ENCODE data around the gene POLR1F. TPM values are rescaled to one million over a fixed set of nuclear protein-coding genes. Genes with fewer than 3 reads are reported as not detected.
"Not testable (repeated sequence)": the region's sequence is repeated elsewhere in the genome, so short reads cannot be mapped to it uniquely, and the experiment has no call there.

POLR1F gene
- total and polyA plus RNA-seq, 5 experiments from 2014 or later, result 17.6 to 48.0 (median 40.7) TPM

GRCh38 chr7:19701471-19701870 lies 7.4 kb downstream of the POLR1F start:
- Mint-ChIP-seq H3K4me1 (peaks cover 4 to 28% (median 24%) of the 10 kb centered on the region in 4 donors), H3K9me3 (no peaks in the 10 kb centered on the region), H3K4me3 (no peak overlapping the region), H3K27ac (peak overlapping the region in 2 of 10 donors; percentile 4 to 16), H3K36me3 (peaks cover 9 to 65% (median 19%) of the 10 kb centered on the region in 3 donors), H3K27me3 (no peaks in the 10 kb centered on the region)
- DNase-seq, result no peak
- POLR2A ChIA-PET, result no interaction called here
- ATAC-seq, result no peak

- H3K27me3 Mint-ChIP-seq, result no peaks in the 10 kb centered on the region
- H3K36me3 Mint-ChIP-seq, result peaks cover 9 to 68% (median 19%) of the 10 kb centered on the region in 3 donors
- DNase-seq, result no peak
- no peak for ATAC-seq
- peak overlapping the region in 2 of 10 donors; percentile 4 to 35 for H3K27ac Mint-ChIP-seq
- H3K4me3 Mint-ChIP-seq, result no peak overlapping the region
- no peaks in the 10 kb centered on the region for H3K9me3 Mint-ChIP-seq
- POLR2A ChIA-PET, result no interaction called here
- peaks cover 4 to 22% (median 19%) of the 10 kb centered on the region in 4 donors for H3K4me1 Mint-ChIP-seq
These were observed 7.9 kb downstream of the POLR1F start for GRCh38 chr7:19700936-19701335.

DNA sequence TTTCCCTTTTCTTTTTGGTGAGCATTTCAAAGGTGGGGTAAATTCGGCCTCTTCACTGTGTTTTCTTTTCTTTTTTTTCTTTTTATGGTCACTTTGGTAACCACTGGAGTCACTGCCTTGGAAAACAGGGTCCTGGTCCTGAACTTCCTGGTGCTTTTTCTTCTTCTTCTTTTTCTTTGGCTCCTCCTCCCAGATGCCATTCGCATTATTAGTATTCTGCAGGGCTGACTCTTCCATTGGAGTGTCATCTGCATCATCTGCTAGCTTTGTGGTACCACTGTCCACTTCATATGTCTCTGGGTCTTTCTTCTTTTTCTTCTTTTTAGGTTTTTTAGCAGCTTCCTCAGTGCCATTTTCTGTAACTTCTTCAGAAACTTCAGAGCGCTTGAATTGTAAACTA lies 10.5 kb downstream of the POLR1F start:
- Mint-ChIP-seq H3K27me3 (no peaks in the 10 kb centered on the region), H3K36me3 (peaks cover 9 to 64% (median 16%) of the 10 kb centered on the region in 3 donors), H3K9me3 (no peaks in the 10 kb centered on the region), H3K27ac (peak overlapping the region in 2 of 10 donors; percentile 60 to 88), H3K4me1 (peaks cover 2 to 10% (median 4%) of the 10 kb centered on the region in 4 donors), H3K4me3 (no peak overlapping the region)
- POLR2A ChIA-PET, result no interaction called here
- DNase-seq (no peak), ATAC-seq (no peak)

GRCh38 chr7:19696926-19697325 lies 11.9 kb downstream of the POLR1F start:
- no peak overlapping the region for H3K27ac Mint-ChIP-seq
- POLR2A ChIA-PET, result no interaction called here
- H3K36me3 Mint-ChIP-seq, result peaks cover 4 to 52% (median 8%) of the 10 kb centered on the region in 3 donors
- peaks cover 2 to 10% (median 3%) of the 10 kb centered on the region in 4 donors for H3K4me1 Mint-ChIP-seq
- ATAC-seq (no peak), DNase-seq (no peak)
- no peak overlapping the region for H3K4me3 Mint-ChIP-seq
- no peaks in the 10 kb centered on the region for H3K27me3 Mint-ChIP-seq
- H3K9me3 Mint-ChIP-seq, result no peaks in the 10 kb centered on the region

GRCh38 chr7:19692111-19692828 lies 16.6 kb downstream of the POLR1F start:
- H3K4me1 Mint-ChIP-seq, result no peaks in the 10 kb centered on the region
- H3K27ac Mint-ChIP-seq, result no peak overlapping the region
- POLR2A ChIA-PET, result no interaction called here
- DNase-seq (peak in 1 of 10 donors; percentile 23), ATAC-seq (no peak)
- peaks cover 0 to 3% (median 1%) of the 10 kb centered on the region in 5 donors for H3K27me3 Mint-ChIP-seq
- no peak overlapping the region for H3K4me3 Mint-ChIP-seq
- H3K9me3 Mint-ChIP-seq, result peaks cover 0 to 4% (median 0%) of the 10 kb centered on the region in 9 donors
- peaks cover 0 to 15% (median 0%) of the 10 kb centered on the region in 3 donors for H3K36me3 Mint-ChIP-seq

GRCh38 chr7:19690736-19691135 lies 18.1 kb downstream of the POLR1F start:
- POLR2A ChIA-PET, result no interaction called here
- peaks cover 0 to 10% (median 0%) of the 10 kb centered on the region in 9 donors for H3K9me3 Mint-ChIP-seq
- DNase-seq (no peak), ATAC-seq (no peak)
- no peak overlapping the region for H3K27ac Mint-ChIP-seq
- H3K36me3 Mint-ChIP-seq, result peaks cover 0 to 5% (median 0%) of the 10 kb centered on the region in 3 donors
- H3K4me1 Mint-ChIP-seq, result no peaks in the 10 kb centered on the region
- no peak overlapping the region for H3K4me3 Mint-ChIP-seq
- H3K27me3 Mint-ChIP-seq, result peaks cover 0 to 3% (median 1%) of the 10 kb centered on the region in 5 donors

GRCh38 chr7:19689130-19689529 lies 19.7 kb downstream of the POLR1F start:
- POLR2A ChIA-PET, ATAC-seq: not testable (repeated sequence)

DNA sequence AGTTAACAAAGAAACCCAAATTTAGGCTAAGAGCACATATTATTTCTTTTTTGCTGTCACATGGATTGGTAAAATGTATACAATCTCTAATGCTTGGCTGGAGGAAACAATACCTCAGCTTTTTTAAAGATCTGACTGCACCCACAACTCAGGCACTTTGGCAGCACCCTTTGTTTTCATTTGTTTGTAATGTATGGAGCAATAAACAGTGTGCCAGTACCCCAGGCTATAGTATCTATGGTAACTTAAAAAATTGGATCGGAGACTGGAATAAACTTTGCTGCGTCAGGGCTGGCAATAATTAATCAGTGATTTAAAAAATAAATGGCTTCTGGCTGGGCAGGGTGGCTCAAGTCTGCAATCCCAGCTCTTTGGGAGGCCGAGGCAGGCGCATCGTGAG lies 27.2 kb downstream of the POLR1F start:
- H3K4me1 Mint-ChIP-seq, result peaks cover 0 to 8% (median 0%) of the 10 kb centered on the region in 4 donors
- H3K27ac Mint-ChIP-seq, result no peak overlapping the region
- ATAC-seq (no peak), DNase-seq (no peak)
- peaks cover 0 to 13% (median 7%) of the 10 kb centered on the region in 9 donors for H3K9me3 Mint-ChIP-seq
- POLR2A ChIA-PET, result no interaction called here
- no peaks in the 10 kb centered on the region for H3K36me3 Mint-ChIP-seq
- no peaks in the 10 kb centered on the region for H3K27me3 Mint-ChIP-seq
- H3K4me3 Mint-ChIP-seq, result no peak overlapping the region

More at GRCh38 chr7:19689130-19689529, 19.7 kb downstream of the POLR1F start:
- H3K27ac Mint-ChIP-seq, DNase-seq, H3K4me3 Mint-ChIP-seq, H3K9me3 Mint-ChIP-seq, H3K36me3 Mint-ChIP-seq, H3K27me3 Mint-ChIP-seq, H3K4me1 Mint-ChIP-seq: not testable (repeated sequence)

DNA sequence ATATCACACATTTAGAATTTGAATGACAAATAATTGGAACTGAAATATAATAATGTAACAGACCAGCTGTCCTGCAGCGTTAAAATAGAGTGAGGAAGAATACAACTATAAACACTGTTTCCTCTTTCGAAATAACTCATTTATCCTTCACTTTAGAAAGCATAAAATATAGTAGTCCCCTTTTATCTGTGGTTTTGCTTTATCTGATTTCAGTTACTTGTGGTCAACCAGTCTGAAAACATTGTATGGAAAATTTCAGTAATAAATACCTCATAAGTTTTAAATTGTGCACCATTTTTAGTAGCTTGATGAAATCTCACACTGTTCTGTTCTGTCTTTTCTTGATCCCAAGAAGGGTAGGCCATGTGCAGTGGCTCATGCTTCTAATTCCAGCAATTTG lies 31.7 kb downstream of the POLR1F start:
- Mint-ChIP-seq H3K4me1 (peaks cover 0 to 8% (median 0%) of the 10 kb centered on the region in 4 donors), H3K27ac (no peak overlapping the region), H3K4me3 (no peak overlapping the region), H3K9me3 (peaks cover 0 to 3% (median 0%) of the 10 kb centered on the region in 9 donors), H3K36me3 (no peaks in the 10 kb centered on the region), H3K27me3 (peaks cover 0 to 6% (median 0%) of the 10 kb centered on the region in 5 donors)
- POLR2A ChIA-PET, result no interaction called here
- ATAC-seq, result no peak
- no peak for DNase-seq

GRCh38 chr7:19675816-19676215 lies 33.0 kb downstream of the POLR1F start:
- peaks cover 0 to 6% (median 0%) of the 10 kb centered on the region in 5 donors for H3K27me3 Mint-ChIP-seq
- ATAC-seq (no peak), DNase-seq (no peak)
- H3K4me3 Mint-ChIP-seq, result no peak overlapping the region
- H3K27ac Mint-ChIP-seq, result no peak overlapping the region
- no peaks in the 10 kb centered on the region for H3K36me3 Mint-ChIP-seq
- peaks cover 0 to 8% (median 0%) of the 10 kb centered on the region in 4 donors for H3K4me1 Mint-ChIP-seq
- H3K9me3 Mint-ChIP-seq, result no peaks in the 10 kb centered on the region
- POLR2A ChIA-PET, result no interaction called here

GRCh38 chr7:19674266-19674960 lies 34.4 kb downstream of the POLR1F start:
- ATAC-seq (no peak), DNase-seq (no peak)
- Mint-ChIP-seq H3K27me3 (peaks cover 0 to 6% (median 0%) of the 10 kb centered on the region in 5 donors), H3K4me1 (peaks cover 0 to 8% (median 0%) of the 10 kb centered on the region in 4 donors), H3K4me3 (no peak overlapping the region), H3K27ac (no peak overlapping the region), H3K9me3 (no peaks in the 10 kb centered on the region), H3K36me3 (no peaks in the 10 kb centered on the region)
- POLR2A ChIA-PET, result no interaction called here

GRCh38 chr7:19670806-19671205 lies 38.0 kb downstream of the POLR1F start:
- ATAC-seq (no peak), DNase-seq (no peak)
- POLR2A ChIA-PET, result no interaction called here
- no peak overlapping the region for H3K27ac Mint-ChIP-seq
- peaks cover 0 to 6% (median 0%) of the 10 kb centered on the region in 5 donors for H3K27me3 Mint-ChIP-seq
- H3K36me3 Mint-ChIP-seq, result no peaks in the 10 kb centered on the region
- no peak overlapping the region for H3K4me3 Mint-ChIP-seq
- H3K9me3 Mint-ChIP-seq, result no peaks in the 10 kb centered on the region
- no peaks in the 10 kb centered on the region for H3K4me1 Mint-ChIP-seq

- no peaks in the 10 kb centered on the region for H3K36me3 Mint-ChIP-seq
- H3K9me3 Mint-ChIP-seq, result no peaks in the 10 kb centered on the region
- peaks cover 2 to 18% (median 11%) of the 10 kb centered on the region in 4 donors for H3K4me1 Mint-ChIP-seq
- POLR2A ChIA-PET, result no interaction called here
- H3K27ac Mint-ChIP-seq, result no peak overlapping the region
- DNase-seq, result peak in 2 of 10 donors; percentile 20 to 27
- H3K4me3 Mint-ChIP-seq, result no peak overlapping the region
- ATAC-seq, result no peak
- H3K27me3 Mint-ChIP-seq, result peaks cover 0 to 2% (median 0%) of the 10 kb centered on the region in 5 donors
These were observed 43.3 kb downstream of the POLR1F start for GRCh38 chr7:19665399-19666008.

Measured in naive thymus-derived CD8-positive, alpha-beta T cell (primary cell).